ENCODE results near the gene EVA1A. TPM values are rescaled to one million over a fixed set of nuclear protein-coding genes. Genes with fewer than 3 reads are reported as not detected.

The EVA1A gene
- total and polyA plus RNA-seq, 2 of the 8 experiments (the other 6 are each of a cell fraction or from before 2014, with no cell fraction given) = 2.4 to 4.3 TPM

- no peak overlapping the region for H3K4me2 ChIP-seq (ENCODE audit: insufficient read depth in 1 of 2, low read depth in 2 of 2, low read length in 2 of 2)
These were observed 93.9 kb downstream of the EVA1A start for GRCh38 chr2:75466708-75467311.

More at GRCh38 chr2:75466708-75467311, 93.9 kb downstream of the EVA1A start:
- no peak overlapping the region for H3K4me3 ChIP-seq (ENCODE audit: extremely low read depth in 1 of 4, insufficient read depth in 2 of 4, low read depth in 3 of 4, low read length in 4 of 4)
- CTCF ChIA-PET (ENCODE audit: partially characterized antibody) = interaction anchor here (0.7 to 9.3 kb wide), 38 partner anchors 12 to 414 kb away, joined by 3 to 117 read pairs (median 4); partner anchors contain the start of genes EVA1A and TACR1
- no peaks in the 10 kb centered on the region for H4K20me1 ChIP-seq (replicated peaks in 1 of 2; ENCODE audit: control insufficient read depth in 1 of 2, insufficient read depth in 2 of 2, low read length in 2 of 2)
- no peak overlapping the region for H4K8ac ChIP-seq (ENCODE audit: extremely low read depth, insufficient read depth, low read length)
- WGBS, 2 experiments (ENCODE audit: extremely low coverage in 1 of 2, insufficient coverage in 1 of 2, insufficient read length in 1 of 2, insufficient replicate concordance in 2 of 2, low coverage in 1 of 2, low lambda C conversion rate in 2 of 2, missing lambda C conversion rate in 1 of 2) = 54% methylated on average over 3 of the region's 3 CpGs; no CpG with 5 or more reads in 1 of the 2 experiments
- H3K27ac ChIP-seq (ENCODE audit: low read depth, low read length) = no peak overlapping the region
- no peak overlapping the region for H2BK120ac ChIP-seq (replicated peaks; ENCODE audit: low read depth, low read length)
- no peak overlapping the region for H3K4ac ChIP-seq (replicated peaks; ENCODE audit: insufficient read length, low read depth, low read length)
- FAIRE-seq (peak; percentile 39), DNase-seq (ENCODE audit: low read depth in 1 of 2, low spot score in 2 of 2) (peak; percentile 10 to 80)
- H3K79me2 ChIP-seq (ENCODE audit: control insufficient read depth in 1 of 2, insufficient read depth in 2 of 2, low read length in 2 of 2) = no peaks in the 10 kb centered on the region
- H3K9me3 ChIP-seq (ENCODE audit: insufficient read depth in 2 of 2, low read depth in 1 of 2, low read length in 1 of 2) = no peaks in the 10 kb centered on the region
- no peak overlapping the region for H3K9ac ChIP-seq (replicated peaks in 1 of 4; ENCODE audit: extremely low read depth in 1 of 4, low read depth in 3 of 4, low read length in 3 of 4)
- H3K14ac ChIP-seq (ENCODE audit: insufficient read length) = no peak overlapping the region
- no peaks in the 10 kb centered on the region for H3K79me1 ChIP-seq (ENCODE audit: low read depth, low read length)
- H2AFZ ChIP-seq (ENCODE audit: low read length) = no peak overlapping the region
- POLR2A ChIA-PET (ENCODE audit: partially characterized antibody) = no interaction called here
- no peak overlapping the region for H2BK15ac ChIP-seq (ENCODE audit: low read length)
- H3K56ac ChIP-seq (replicated peaks; ENCODE audit: insufficient read length, low read depth, low read length) = no peak overlapping the region
- H3K18ac ChIP-seq (ENCODE audit: extremely low read depth, low read length) = no peak overlapping the region
- H3K4me1 ChIP-seq (replicated peaks in 1 of 4; ENCODE audit: control insufficient read depth in 3 of 4, insufficient read depth in 4 of 4, low read length in 3 of 4) = peaks cover 0 to 3% (median 0%) of the 10 kb centered on the region in 4 experiments; a peak in 2 of 7 replicates
- H3K36me3 ChIP-seq (ENCODE audit: control insufficient read depth in 2 of 4, insufficient read depth in 4 of 4, low read length in 3 of 4) = no peaks in the 10 kb centered on the region
- no peaks in the 10 kb centered on the region for H3K27me3 ChIP-seq (replicated peaks in 1 of 4; ENCODE audit: control insufficient read depth in 3 of 4, extremely low read depth in 1 of 4, insufficient read depth in 3 of 4, low read length in 3 of 4)
- H2AK5ac ChIP-seq (ENCODE audit: low read depth, low read length) = no peak overlapping the region
- H3K23me2 ChIP-seq (ENCODE audit: low read depth, low read length) = no peaks in the 10 kb centered on the region
- no peak overlapping the region for H2BK12ac ChIP-seq (ENCODE audit: low read depth, low read length)
- H4K5ac ChIP-seq (ENCODE audit: insufficient read length, low read depth, low read length) = no peak overlapping the region
- no peak overlapping the region for H2BK5ac ChIP-seq (ENCODE audit: low read depth, low read length)
- no peak for TF ChIP-seq TBP (IDR thresholded peaks at IDR 0.05; ENCODE audit: low read depth, low read length)
- no peak for TF ChIP-seq JUND (IDR thresholded peaks at IDR 0.05; ENCODE audit: low read length)
- TF ChIP-seq, protein P1, sequence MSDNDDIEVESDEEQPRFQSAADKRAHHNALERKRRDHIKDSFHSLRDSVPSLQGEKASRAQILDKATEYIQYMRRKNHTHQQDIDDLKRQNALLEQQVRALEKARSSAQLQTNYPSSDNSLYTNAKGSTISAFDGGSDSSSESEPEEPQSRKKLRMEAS (IDR thresholded peaks at IDR 0.05) = no peak
- peak; percentile 44 to 71 (median 65) for TF ChIP-seq CTCF (IDR thresholded peaks at IDR 0.05; ENCODE audit: control extremely low read depth in 1 of 3, insufficient read depth in 1 of 3, low read depth in 1 of 3, low read length in 3 of 3)
- TF ChIP-seq FOSL1 (IDR thresholded peaks at IDR 0.05; ENCODE audit: insufficient read depth, low read depth, low read length) = no peak
- TF ChIP-seq YY1 (IDR thresholded peaks at IDR 0.05; ENCODE audit: low read depth, low read length) = peak; percentile 51; the same call in 1 of the 2 replicates
- no peak for TF ChIP-seq SP2 (IDR thresholded peaks at IDR 0.05; ENCODE audit: low read length)
- no peak for TF ChIP-seq ZNF274 (IDR thresholded peaks at IDR 0.05; ENCODE audit: borderline replicate concordance, extremely low read depth, low read length)
- peak; percentile 61 to 67 for TF ChIP-seq RAD21 (IDR thresholded peaks at IDR 0.05 in 1 of 2, conservative IDR thresholded peaks at IDR 0.05 in 1 of 2; ENCODE audit: low read depth in 2 of 2, low read length in 2 of 2)
- no peak for TF ChIP-seq BRCA1 (IDR thresholded peaks at IDR 0.05; ENCODE audit: low read depth, low read length)
- no peak overlapping the region for H3K23ac ChIP-seq (ENCODE audit: insufficient read length)
- H4K91ac ChIP-seq (replicated peaks; ENCODE audit: insufficient read length, low read length) = no peak overlapping the region
- no peak overlapping the region for H2BK20ac ChIP-seq (ENCODE audit: low read length)

All from H1 (cell line).